SH-SY5Y (cell line): ENCODE data around the gene SPTAN1.

Source experiments
- GATA2 ChIP-seq: IDR thresholded peaks from 2 replicates; pipeline ENCODE4 v1.6.1; 2011; ENCODE audit warnings: mild to moderate bottlenecking, low read depth, low read length
- GATA3 ChIP-seq: IDR thresholded peaks from 2 replicates; pipeline ENCODE4 v1.6.1; 2011; ENCODE audit warnings: low read depth, mild to moderate bottlenecking, low read length, moderate library complexity

GRCh38 chr9:128627906-128628305 is 75.5 kb downstream of the SPTAN1 start:
- TF ChIP-seq GATA2 (no peak), GATA3 (no peak)
